ENCODE data around the gene ATP2B3.

The ATP2B3 gene

GRCh38 chrX:153620576-153620975 is 103.1 kb downstream of the ATP2B3 start:
- DNase-seq (ENCODE audit: low read depth): no peak

GRCh38 chrX:153621949-153622598 is 104.6 kb downstream of the ATP2B3 start:
- no peak for DNase-seq (ENCODE audit: low read depth)

DNA sequence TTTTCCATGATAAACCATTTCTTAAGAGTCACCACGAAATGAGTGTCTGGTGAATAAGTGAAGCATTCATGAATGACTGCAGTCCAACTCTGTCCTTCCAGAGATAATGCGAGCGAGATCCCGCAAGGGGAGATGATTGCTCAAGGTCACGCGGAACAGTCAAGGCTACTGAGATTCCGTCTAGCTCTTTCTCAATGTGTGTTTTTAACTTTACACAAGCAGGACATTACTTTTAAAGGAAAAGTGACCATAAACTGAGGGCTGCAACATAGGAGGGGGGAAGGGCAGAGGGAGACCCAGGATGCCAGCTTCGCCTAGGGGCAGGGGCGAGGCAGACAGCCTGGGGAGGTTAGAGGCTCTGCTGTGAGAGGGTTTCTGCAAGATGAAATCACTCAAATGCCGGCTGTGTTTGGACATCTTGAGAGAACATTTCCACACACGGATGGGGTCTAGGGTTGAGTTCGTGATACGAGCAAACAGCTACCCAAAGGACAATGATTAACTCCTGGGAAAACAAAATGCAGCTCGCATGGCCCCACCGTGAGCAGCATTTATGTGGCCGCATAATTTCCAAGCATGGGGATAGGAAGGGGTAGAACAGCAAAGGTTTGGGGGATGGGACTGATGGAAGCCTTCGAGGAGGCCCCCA is 105.3 kb downstream of the ATP2B3 start:
- no peak for DNase-seq (ENCODE audit: low read depth)

DNA sequence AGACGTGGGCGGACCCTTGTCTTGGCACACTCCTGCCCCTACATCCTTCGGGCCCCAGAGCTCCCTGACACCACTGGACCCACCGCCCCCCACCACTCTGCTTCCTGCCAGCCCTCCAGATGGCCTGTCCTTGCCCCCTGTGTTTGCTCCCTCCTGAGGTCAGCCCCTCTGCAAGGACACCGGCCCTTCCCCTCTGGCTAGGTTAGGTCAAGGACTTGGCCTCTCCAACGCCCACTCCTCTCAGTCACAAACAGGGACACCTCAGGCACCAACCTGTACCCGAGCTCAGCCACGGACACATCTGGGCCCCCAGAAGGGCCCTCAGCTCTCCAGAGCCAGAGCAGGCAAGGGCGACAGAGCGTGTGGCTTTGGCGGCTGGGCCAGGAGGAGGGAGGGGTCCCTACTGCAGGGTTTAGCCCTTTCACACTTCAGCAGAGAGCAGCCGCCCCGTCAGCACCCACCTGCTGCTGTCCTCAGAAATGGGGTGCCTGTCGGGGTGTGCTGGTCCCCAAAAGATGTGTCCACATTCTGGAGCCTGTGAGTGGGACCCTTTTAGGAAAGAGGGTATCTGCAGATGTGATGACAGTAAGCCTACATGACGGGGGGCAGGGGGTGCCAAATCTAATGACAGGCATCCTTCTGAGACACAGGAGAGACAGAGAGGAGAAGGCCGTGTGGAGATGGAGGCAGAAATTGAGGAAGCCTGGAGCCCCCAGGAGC is 106.0 kb downstream of the ATP2B3 start:
- no peak for DNase-seq (ENCODE audit: low read depth)

DNA sequence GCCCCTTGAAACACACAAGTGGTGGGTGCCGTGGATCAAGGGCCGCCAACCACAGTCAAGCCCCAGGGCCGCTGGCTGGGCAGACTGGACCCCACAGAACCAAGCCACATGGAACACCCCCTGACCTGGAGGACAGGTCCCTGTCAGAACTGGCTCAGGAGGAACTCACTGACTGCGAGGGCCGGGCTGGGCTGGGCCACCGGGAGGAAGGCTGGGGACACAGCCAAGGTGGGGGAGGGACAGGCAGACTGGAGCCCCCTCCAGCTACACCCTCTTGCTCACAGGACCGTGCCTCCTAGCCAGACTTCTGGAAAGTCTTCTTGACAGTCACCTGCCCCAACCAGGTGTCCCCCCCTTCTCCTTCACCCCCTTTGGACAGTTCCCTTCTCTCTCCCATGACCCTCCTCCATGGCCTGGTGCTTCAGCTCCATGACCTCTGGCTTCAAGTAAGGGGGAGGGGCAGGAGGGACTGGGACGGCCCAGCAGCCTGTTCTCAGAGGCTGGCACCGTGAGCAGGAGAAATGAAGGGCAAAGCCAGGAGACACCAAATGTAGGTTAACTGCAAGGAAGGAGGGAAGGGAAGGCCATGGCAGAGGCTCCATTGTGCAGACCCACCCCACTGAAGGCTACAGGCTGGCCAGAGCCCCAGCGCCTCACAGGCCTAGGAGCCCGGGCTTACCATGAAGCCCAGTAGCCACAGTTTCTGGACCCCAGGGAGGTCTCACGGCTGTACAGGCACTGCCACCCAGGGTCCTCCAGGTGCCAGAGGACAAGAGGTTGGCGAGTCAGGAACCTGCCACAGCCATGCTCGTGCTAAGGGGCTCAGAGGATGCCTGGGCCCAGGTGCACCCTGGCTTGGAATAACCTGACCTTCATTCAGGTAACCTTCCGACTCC is 107.0 kb downstream of the ATP2B3 start:
- no peak for DNase-seq (ENCODE audit: low read depth)

DNA sequence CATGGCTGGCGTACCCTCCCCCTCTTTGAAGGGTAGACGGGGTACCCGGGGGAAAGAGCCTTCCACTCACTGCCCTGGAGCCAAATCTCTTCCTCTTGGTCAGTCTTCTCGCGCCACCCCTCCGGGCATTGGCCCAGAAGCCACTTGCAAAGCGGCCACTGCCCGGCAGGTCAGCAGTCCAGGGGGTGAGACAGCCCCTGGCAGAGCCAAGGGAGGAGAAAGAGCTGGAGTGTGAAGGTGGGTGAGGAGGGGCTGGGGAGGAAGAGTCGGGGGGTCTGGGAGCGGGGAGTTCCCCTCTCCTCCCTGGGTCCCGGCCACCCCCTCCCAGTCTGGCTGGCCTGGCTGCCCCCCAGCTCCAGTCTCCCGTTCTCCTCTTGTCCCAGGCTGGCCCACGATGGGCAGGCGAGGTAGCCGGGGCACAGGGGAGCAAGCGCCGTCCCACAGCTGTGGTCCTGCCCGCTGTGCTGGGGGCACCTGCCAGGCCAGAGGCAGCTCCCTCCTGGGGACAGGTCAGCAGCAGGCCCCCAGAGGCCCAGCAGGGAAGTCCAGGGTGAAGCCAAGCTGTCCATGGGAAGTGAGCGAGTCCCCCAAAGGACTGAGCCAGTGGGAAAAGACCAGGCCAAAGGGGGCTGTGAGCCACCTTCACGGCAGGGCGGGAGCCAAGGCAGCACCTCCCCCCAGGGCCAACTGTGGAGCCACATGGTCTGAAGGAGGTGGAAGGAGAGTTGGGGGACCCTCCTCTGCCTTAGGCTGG is 108.0 kb downstream of the ATP2B3 start:
- DNase-seq (ENCODE audit: low read depth): no peak

DNA sequence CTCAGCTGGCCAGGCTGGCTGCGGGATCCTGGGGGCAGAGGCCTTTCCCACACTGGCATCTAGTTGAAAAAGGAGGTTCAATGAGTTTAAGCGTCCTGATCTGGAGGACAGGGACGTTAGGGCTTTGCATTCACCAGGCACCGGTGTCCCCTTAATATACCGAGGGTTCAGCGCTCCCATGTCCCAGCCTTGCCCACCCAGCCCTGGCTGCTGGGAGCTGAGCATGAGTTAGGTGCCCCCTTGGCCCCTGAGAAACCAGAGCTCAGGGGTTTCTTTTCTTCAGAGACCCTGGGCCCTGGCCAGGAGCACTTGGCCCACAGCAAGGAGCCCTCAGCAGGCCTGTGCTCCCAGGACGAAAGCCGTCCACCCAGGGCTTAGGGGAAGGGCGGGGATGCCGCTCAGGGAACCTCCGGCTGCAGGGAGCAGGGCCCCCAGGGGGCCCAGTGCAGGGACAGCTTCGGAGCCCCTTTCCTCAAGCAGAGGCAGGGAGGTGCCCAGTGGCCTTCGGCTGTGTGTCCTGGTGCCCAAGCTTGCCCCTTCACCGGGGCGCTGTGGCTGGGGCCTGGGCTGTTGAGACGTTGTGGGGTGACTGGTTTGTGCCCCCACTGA is 108.7 kb downstream of the ATP2B3 start:
- DNase-seq (ENCODE audit: low read depth): no peak

DNA sequence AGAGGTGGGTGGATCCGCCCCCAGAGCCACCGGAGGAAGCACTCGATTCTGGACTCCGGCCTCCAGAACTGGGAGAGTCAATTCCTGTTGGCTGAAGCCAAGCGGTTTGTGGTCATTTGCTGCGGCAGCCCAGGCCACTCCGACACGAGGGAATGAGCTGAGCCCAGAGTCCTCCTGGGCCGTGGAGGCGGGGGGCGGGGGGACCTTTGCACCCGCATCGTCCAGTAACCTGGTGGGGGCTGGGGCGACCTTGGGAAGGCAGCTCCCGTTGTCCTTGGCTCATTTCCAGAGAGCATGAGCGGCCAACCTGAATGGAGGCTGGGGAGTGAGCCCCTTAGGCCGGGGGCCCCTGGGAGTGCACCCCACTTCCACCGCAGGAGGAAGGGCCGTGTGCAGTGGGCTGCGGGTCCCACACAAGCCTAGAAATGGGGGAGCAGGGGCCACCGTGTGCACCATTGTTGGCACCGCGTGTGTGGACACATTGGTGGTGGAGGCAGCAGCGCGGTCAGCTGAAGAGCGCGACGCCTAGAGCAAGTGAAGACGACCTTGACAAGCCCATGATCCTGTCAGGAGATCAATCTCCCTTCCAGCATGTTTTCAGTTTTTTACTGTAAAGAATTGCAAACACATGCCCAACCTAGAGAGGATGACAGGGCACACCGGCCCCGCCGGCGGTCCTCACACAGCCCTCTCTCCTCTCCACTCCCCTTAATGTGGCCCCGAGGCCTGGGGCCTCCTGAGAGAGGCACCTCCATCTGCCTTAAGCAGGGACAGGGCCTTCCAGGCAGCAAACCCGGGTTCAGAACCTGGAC is 109.6 kb downstream of the ATP2B3 start:
- no peak for DNase-seq (ENCODE audit: low read depth)

DNA sequence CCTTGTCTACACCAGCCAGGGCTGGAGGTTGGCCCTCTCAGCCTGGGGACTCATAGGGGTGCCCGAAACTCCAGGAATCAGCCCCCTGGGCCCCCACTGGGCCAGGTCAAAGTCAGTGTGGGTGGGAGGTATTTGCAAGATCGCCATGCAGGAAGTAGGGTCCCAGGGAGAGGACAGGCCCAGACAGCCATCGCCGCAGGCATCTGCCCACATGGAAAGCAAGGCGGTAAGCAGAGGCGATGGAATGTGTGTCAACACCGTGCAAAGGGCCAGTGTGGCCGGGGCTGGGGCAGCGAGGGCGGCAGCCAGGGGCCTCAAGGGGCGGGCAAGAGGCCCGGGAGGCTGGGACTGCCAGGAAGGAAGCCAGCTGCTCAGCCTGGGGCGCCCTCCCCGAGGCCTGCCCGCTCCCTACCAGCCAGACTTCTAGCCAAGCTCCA is 110.3 kb downstream of the ATP2B3 start:
- no peak for DNase-seq (ENCODE audit: low read depth)

DNA sequence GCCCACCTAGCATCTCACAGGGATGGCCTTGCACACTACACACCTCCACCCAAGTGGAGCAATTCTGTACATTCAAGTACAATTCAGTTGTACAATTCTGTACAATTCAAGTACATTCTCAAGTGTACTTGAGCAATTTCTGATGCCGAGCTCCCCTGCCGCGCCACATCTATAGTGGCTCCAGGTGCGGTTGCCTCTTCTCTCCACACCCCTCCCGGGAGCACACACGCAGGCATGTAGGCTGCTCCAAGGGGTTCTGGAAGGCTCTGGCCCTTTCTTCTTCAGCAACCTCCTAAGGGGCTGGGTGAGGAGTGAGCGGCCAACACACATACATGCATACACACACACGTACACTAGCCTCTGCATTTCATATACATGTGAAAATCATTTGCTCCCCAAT is 110.7 kb downstream of the ATP2B3 start:
- no peak for DNase-seq (ENCODE audit: low read depth)

DNA sequence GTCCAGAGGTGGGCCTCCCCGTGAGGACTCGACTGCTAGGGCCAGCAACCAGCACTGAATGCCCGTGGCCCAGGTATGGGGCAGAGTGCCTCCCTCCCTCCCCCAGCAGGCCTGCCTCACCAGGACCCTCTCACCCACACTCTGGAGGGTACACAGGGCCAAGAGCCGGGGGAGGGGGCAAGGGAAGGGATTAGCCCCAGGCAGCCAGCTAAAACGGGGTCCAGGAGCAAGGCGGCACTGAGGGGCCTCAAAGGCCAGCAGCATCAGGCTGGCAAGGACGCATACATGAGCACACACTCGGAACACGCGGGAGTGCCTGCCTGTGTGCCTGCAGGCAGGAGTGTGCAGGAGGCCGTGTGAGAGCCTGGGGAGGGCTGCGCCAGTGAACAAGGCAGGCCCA is 111.2 kb downstream of the ATP2B3 start:
- DNase-seq (ENCODE audit: low read depth): no peak

DNA sequence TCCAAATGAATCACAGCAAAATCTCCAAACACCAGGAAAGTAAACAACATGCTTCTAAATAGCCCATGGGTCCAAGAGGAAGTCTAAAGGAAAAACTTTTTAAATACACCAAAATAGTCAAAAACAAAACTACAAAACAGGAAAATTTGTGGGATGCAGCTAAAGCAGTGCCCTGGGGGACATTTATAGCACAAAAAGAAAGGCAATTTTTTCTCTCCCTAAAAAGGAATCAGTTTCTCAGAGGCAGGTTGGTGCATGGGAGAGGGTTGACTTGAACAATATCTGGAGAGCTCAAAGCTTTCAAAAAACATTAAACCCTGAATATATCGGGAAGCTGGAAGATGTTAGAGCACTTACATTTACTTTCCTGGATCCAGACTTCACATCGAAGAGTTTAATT is 113.9 kb downstream of the ATP2B3 start:
- no peak for DNase-seq (ENCODE audit: low read depth)

GRCh38 chrX:153631907-153632594 is 114.6 kb downstream of the ATP2B3 start:
- no peak for DNase-seq (ENCODE audit: low read depth)

All from EH (cell line).